Activated CD4-positive, alpha-beta T cell treated with anti-CD3 and anti-CD28 coated beads for 4 hours (primary cell): ENCODE results near the gene ZNF500.
A peak's percentile ranks its signal among the peaks of the same experiment; 100 is the strongest.

Experiments used
- DNase-seq, 2 donors: peaks; one replicate each; pipeline ENCODE4 v3.0.0-alpha.2; 2020

The ZNF500 gene

GRCh38 chr16:4768549-4769305, 1.8 kb upstream of the ZNF500 start:
- peak; percentile 75 to 83 for DNase-seq

GRCh38 chr16:4767872-4768548, 1.0 kb upstream of the ZNF500 start:
- DNase-seq, result no peak

DNA sequence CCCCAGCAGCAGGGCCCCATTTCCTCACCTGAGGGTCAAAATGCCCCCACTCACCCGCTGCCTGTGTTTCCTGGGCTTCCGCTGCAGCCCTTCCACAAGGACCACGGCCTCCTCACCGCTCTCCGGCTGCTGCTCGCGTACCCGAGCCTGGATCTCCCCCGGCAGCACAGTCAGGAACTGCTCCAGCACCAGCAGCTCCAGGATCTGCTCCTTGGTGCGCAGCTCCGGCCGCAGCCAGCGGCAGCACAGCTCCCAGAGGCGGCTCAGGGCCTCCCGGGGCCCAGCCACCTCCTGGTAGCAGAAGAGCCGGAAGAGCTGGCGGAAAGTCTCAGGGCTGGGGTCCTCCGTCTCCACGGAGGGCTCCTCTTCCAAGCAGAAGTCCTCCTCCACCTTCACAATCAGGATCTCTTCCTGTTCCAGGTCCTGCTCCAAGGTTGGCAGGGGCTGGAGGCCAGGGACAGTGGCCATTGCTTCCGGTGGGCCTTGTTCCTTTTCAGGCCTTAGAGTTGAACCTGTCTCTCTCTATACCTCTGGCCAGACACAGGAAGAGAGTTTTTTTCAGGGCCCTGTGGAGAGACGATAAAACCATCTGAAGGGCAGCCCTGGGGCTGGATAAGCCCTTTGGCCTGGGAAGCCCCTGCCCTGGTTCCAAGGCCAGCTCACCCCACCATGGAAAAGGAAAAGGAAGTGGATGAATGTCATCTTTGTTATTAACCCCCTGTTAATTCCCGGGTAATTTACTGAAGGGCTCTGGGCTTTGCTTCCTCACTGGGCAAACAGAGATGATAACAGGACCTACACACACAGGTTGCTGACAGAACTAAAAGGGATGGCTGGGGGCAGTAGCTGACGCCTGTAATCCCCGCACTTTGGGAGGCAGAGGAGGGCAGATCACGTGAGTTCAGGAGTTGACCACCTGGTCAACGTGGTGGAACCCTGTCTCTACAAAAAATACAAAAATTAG, 1.2 kb downstream of the ZNF500 start:
- no peak for DNase-seq

GRCh38 chr16:4763791-4764190, 3.2 kb downstream of the ZNF500 start:
- no peak for DNase-seq

- no peak for DNase-seq
These were observed 4.8 kb downstream of the ZNF500 start for GRCh38 chr16:4762205-4762604.

DNA sequence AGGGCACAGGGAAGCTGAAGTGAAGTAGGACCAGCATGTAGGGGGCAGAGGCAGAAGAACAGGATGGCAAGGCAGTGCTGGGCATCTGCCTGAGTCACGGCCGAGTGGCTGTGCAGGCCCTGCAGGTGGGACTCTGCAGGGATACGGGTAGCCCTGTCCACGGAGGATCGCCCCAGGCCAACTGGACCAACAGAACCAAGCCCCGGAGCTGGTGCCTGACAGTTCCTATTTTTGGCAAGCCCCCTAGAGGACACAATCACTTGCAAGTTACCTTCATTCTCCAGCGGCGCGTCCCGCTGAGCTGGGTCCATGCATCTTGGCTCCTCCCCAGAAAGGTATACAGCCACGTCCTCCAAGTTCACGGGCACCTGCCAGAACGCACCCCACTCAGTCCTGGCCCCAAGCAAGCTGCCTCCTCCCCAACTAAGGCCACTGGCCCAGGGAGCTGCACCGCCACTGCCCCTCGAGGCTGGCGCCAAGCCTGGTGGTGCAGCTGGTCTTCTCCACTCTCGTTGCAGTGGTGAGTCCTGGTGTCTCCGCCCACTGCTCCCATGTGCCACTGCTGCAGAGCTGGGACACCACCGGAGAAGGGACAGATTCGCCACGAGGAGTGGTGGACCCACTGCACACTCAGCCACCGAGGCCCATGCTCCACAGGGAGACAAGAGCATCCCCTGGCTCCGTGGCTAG, 6.6 kb downstream of the ZNF500 start:
- no peak for DNase-seq

GRCh38 chr16:4755687-4756086, 11.3 kb downstream of the ZNF500 start:
- no peak for DNase-seq

GRCh38 chr16:4754865-4755264, 12.1 kb downstream of the ZNF500 start:
- no peak for DNase-seq

GRCh38 chr16:4753227-4753626, 13.7 kb downstream of the ZNF500 start:
- DNase-seq, result no peak

- no peak for DNase-seq
These were observed 14.4 kb downstream of the ZNF500 start for GRCh38 chr16:4752351-4753100.

- DNase-seq, result no peak
These were observed 16.1 kb downstream of the ZNF500 start for GRCh38 chr16:4750896-4751295.

- no peak for DNase-seq
These were observed 17.2 kb downstream of the ZNF500 start for GRCh38 chr16:4749700-4750257.

GRCh38 chr16:4748682-4749411, 18.1 kb downstream of the ZNF500 start:
- DNase-seq, result no peak

- no peak for DNase-seq
These were observed 18.9 kb downstream of the ZNF500 start for GRCh38 chr16:4747906-4748681.

DNA sequence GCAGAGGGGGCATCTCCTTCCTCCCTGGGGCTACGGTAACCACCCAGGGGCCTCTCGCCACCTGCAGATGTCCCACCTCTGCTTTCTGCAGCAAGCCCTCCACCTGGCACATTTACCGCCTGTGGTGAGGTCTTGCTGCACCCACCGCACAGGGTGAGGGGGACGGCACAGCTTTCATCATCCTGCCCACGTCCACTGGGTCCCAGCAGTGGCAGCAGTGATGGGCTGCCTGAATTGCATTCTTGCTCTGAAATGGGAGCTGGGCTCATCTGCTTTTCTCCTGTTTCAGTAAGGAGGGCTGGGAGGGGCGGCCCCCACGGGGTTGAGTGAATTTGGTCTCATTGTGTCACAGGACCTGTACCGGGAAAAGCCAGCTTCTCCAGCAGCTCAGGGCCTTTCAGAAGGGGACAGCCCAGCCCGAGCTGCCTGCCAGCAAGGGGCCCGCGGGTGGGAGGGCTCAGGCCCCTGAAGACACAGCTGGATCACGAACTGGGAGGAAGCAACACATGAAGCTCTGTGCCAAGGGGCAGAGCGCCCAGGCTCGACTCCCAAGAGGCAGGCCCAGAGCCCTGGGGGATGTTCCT, 19.9 kb downstream of the ZNF500 start:
- no peak for DNase-seq

- DNase-seq, result no peak
These were observed 20.7 kb downstream of the ZNF500 start for GRCh38 chr16:4746215-4746614.

DNA sequence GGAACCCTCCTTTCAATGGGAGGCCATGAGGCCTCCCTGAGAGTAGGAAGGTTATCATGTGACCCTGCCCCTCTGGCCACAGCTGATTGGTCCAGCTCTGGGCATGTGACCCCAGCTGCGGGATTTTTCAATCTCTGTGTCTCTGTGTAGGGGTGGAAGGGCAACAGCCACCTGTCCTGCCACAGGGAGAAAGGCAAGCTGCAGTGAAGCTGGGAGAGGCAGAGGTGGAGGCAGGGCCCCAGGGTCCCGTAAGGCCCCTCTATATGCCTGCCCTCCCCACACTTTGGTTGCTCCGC, 21.7 kb downstream of the ZNF500 start:
- DNase-seq, result no peak

GRCh38 chr16:4744555-4745273, 22.2 kb downstream of the ZNF500 start:
- DNase-seq, result no peak

DNA sequence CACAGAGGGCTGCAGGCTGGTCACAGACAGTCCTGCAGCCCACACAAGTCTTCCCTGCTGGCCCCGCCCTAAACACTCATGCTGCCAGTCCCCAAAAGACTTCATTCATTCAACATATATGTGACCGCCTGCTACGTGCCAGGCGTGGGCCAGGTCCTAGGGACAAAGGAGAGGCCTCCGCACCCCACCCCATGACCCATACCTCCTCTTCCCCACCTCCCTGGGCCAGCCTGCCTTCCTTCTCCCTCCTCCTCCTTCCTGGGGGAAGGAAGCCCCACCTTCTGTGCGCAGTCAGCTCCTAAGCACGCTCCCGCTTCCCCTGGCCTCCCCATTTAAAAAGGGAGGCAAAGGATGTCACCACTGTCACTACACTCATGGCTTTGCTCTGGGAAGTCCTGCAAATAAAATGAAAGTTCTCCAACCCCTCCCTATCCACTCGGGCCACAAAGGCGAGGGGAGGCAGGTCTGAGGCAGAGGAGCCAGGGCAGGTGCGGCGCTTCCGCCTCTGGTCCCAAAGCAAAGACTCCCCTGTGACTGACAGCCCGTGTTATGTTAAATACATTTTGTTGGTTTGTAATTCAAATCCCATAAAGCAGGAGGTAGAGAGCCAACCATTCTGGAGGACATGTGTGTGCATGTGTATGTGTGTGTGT, 23.6 kb downstream of the ZNF500 start:
- no peak for DNase-seq
